ENCODE results near the gene KLK13.

Gene KLK13

GRCh38 chr19:51030631-51031030, 34.3 kb downstream of the KLK13 start:
- no peak for DNase-seq (ENCODE audit: low read depth)
- no peak overlapping the region for H3K4me3 ChIP-seq (ENCODE audit: low read depth, low read length)
- TF ChIP-seq, protein P1, sequence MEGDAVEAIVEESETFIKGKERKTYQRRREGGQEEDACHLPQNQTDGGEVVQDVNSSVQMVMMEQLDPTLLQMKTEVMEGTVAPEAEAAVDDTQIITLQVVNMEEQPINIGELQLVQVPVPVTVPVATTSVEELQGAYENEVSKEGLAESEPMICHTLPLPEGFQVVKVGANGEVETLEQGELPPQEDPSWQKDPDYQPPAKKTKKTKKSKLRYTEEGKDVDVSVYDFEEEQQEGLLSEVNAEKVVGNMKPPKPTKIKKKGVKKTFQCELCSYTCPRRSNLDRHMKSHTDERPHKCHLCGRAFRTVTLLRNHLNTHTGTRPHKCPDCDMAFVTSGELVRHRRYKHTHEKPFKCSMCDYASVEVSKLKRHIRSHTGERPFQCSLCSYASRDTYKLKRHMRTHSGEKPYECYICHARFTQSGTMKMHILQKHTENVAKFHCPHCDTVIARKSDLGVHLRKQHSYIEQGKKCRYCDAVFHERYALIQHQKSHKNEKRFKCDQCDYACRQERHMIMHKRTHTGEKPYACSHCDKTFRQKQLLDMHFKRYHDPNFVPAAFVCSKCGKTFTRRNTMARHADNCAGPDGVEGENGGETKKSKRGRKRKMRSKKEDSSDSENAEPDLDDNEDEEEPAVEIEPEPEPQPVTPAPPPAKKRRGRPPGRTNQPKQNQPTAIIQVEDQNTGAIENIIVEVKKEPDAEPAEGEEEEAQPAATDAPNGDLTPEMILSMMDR (conservative IDR thresholded peaks at IDR 0.05; ENCODE audit: low read depth, low read length), result no peak

DNA sequence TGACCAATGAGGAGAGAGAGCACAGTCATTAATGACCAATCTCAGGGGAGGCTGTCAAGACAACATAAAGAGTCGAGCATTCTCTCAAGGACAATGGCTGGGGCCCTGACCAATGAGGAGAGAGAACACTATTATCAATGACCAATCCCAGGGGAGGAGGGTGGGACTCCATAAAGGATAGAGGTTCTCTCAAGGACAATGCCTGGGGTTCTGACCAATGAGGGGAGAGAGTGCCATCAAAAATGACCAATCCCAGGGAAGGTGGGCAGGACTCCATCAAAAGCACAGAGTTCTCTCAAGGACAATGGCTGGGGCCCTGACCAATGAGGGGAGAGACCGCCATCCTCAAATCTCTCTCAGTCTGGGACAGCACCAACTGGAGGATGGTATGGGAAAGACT, 35.2 kb downstream of the KLK13 start:
- DNase-seq (ENCODE audit: low read depth), result no peak
- TF ChIP-seq, protein P1 (conservative IDR thresholded peaks at IDR 0.05; ENCODE audit: low read depth, low read length), result no peak

GRCh38 chr19:51027873-51028272, 37.0 kb downstream of the KLK13 start:
- DNase-seq (ENCODE audit: low read depth), result no peak
- TF ChIP-seq, protein P1 (conservative IDR thresholded peaks at IDR 0.05; ENCODE audit: low read depth, low read length), result no peak
- H3K4me3 ChIP-seq (ENCODE audit: low read depth, low read length), result no peak overlapping the region

More for the DNA sequence above, 35.2 kb downstream of the KLK13 start:
- H3K4me3 ChIP-seq (ENCODE audit: low read depth, low read length), result no peak overlapping the region

DNA sequence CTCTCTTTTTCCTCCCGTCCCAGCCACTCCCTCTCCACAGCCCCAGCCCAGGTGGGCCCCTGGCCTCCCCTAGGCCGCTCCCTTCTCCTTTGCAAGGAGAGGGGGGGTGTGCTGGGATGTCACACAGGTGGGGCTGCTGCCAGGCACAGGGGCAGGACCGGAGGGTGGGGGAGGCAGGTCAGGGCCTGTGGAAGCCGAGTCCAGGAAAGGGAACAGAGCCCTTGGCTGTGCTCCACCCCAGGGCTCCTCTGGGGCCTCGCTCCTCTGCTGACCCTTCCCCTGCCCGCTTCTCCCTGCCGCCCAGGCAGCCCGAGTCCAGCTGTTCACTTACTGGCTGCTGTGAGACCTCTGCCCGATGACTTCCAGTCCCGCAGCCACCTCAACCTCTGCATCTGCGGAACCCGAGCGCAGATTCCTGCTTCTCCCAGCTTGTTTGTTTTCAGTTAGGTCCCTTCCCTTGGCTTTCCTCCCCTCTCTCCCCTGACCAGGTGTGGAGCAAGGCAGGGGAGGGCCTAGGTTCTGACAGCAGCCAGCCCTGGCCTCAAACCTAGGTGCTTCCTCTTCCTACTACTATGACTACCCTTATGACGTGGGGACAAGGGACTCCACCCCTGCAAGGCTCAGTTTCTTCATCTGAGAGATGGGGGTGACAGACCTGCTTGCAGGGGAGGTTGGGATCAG, 37.6 kb downstream of the KLK13 start:
- DNase-seq (ENCODE audit: low read depth), result no peak
- TF ChIP-seq, protein P1 (conservative IDR thresholded peaks at IDR 0.05; ENCODE audit: low read depth, low read length), result no peak
- no peak overlapping the region for H3K4me3 ChIP-seq (ENCODE audit: low read depth, low read length)

GRCh38 chr19:51026554-51026831, 38.4 kb downstream of the KLK13 start, which contains the start of gene KLK11:
Gene KLK11 (minus strand): TSS chr19:51026616. CDS start chr19:51025631, 985 bp downstream.
- DNase-seq (ENCODE audit: low read depth), result no peak
- TF ChIP-seq, protein P1 (conservative IDR thresholded peaks at IDR 0.05; ENCODE audit: low read depth, low read length), result no peak
- no peak within 1 kb of the TSS for H3K4me3 ChIP-seq (ENCODE audit: low read depth, low read length)

DNA sequence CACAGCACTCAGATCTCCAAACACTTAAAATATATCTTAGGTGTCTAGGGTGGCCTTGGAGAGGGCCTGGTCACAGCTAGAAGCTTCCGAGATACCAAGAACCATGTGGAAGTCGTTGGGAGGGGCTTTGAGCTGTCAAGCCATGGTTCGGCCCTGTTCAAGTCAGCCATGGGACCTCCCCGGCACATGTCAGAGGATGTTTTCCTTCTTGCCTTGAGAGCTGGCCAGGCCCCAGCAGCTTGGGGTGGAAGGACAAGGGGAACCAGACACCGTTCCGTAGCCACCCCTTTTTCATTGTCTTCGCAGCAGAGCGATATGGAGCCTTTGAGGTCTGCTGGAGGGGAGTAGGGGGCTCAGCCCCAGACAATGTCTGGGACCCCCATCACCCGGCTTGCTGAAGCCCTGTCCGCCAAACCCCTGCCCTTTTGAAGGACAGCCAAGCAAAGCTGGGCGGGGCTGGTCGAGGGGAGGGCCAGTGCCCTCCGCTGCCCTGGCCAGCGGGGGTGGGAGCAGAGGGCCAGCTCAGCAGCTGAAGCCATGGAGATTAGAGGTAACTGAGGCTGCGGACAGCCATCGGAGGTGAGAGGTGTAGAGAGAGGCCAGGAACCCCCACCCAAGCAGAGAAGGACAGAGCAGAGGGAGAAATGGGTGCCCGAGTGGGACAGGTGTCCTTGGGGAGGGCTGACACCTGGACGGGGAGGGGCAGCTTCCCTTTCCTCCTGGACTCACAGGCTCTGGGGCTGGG, 38.9 kb downstream of the KLK13 start:
- no peak for DNase-seq (ENCODE audit: low read depth)
- H3K4me3 ChIP-seq (ENCODE audit: low read depth, low read length), result no peak overlapping the region
- TF ChIP-seq, protein P1 (conservative IDR thresholded peaks at IDR 0.05; ENCODE audit: low read depth, low read length), result no peak

DNA sequence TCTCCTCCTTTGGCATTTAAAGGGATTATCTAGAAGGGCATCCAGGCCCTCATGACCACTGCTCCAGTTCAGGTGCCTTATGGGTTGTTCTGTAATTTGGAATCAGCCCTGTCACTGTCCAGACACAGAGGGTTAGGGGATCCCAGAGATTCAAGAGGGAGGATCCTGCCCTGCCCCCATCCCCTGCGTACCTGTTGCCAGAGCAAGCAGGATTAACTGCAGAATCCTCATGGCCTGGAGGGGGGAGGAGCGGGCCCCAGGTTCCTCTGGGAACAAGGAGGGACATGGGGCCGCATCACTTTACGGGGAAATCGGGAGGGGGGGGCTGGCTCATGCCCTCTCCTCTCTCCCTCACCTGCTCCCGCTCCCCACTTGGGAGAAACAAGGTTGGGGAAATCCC, 39.5 kb downstream of the KLK13 start:
- DNase-seq (ENCODE audit: low read depth), result no peak
- no peak overlapping the region for H3K4me3 ChIP-seq (ENCODE audit: low read depth, low read length)
- TF ChIP-seq, protein P1 (conservative IDR thresholded peaks at IDR 0.05; ENCODE audit: low read depth, low read length), result no peak

All from choroid plexus epithelial cell (primary cell).